OCI-LY1 (cell line): ENCODE data around the gene PKD1L1.

Source experiments
- H2AFZ ChIP-seq: fragments of 200-600 bp; sonication (generic), shearing (Covaris generic); 2 replicates; pipeline ENCODE4 v1.6.0; 2014; ENCODE audit warnings: antibody characterized with exemption, mild to moderate bottlenecking, low read length
- H3F3A ChIP-seq: fragments of 200-600 bp; sonication (generic), shearing (Covaris generic); 2 replicates; pipeline ENCODE4 v1.6.0; 2014; ENCODE audit warnings: mild to moderate bottlenecking, antibody characterized with exemption, low read length, moderate library complexity; ENCODE audit not compliant: insufficient read depth
- H3K27ac ChIP-seq: fragments of 200-600 bp; sonication (generic); 2 replicates; pipeline ENCODE4 v1.5.1; 2014; ENCODE audit warnings: low read length, mixed run types, mild to moderate bottlenecking, low read depth; ENCODE audit not compliant: poor library complexity, severe bottlenecking
- H3K27me3 ChIP-seq: fragments of 200-600 bp; sonication (generic); 2 replicates; pipeline ENCODE4 v1.6.0; 2014; ENCODE audit warnings: antibody characterized with exemption, mild to moderate bottlenecking, low read length, moderate library complexity; ENCODE audit not compliant: insufficient read depth
- H3K36me3 ChIP-seq: fragments of 200-600 bp; sonication (generic); 2 replicates; pipeline ENCODE4 v1.6.1; 2014; ENCODE audit warnings: mild to moderate bottlenecking, antibody characterized with exemption, low read length, moderate library complexity, mixed read lengths; ENCODE audit not compliant: insufficient read depth
- H3K4me1 ChIP-seq: fragments of 200-600 bp; sonication (generic); 2 replicates; pipeline ENCODE4 v1.5.1; 2014; ENCODE audit warnings: mild to moderate bottlenecking, low read length, moderate library complexity; ENCODE audit not compliant: insufficient read depth, severe bottlenecking
- H3K4me2 ChIP-seq: fragments of 200-600 bp; sonication (generic), shearing (Covaris generic); 2 replicates; pipeline ENCODE4 v1.6.1; 2014; ENCODE audit warnings: low read length
- H3K4me3 ChIP-seq: fragments of 200-600 bp; sonication (generic); 2 replicates; pipeline ENCODE4 v1.5.1; 2014; ENCODE audit warnings: low read length, low read depth, mild to moderate bottlenecking, mixed read lengths; ENCODE audit not compliant: poor library complexity, severe bottlenecking
- H3K79me2 ChIP-seq: fragments of 200-600 bp; shearing (Covaris generic); 2 replicates; pipeline ENCODE4 v1.6.1; 2016; ENCODE audit warnings: mixed run types, low read length, mixed read lengths; ENCODE audit not compliant: insufficient read depth
- H3K9ac ChIP-seq: fragments of 200-600 bp; sonication (generic), shearing (Covaris generic); 2 replicates; pipeline ENCODE4 v1.6.1; 2014; ENCODE audit warnings: mild to moderate bottlenecking, low read length, mixed read lengths
- H3K9me2 ChIP-seq: fragments of 200-600 bp; sonication (generic), shearing (Covaris generic); 2 replicates; pipeline ENCODE4 v1.6.1; 2014; ENCODE audit warnings: low read depth, mild to moderate bottlenecking, low read length, mixed read lengths
- H3K9me3 ChIP-seq: fragments of 200-600 bp; shearing (Covaris generic); 2 replicates; pipeline ENCODE4 v1.6.1; 2014; ENCODE audit warnings: low read length, mixed read lengths
- H4K20me1 ChIP-seq: fragments of 200-600 bp; sonication (generic), shearing (Covaris generic); 2 replicates; pipeline ENCODE4 v1.6.0; 2016; ENCODE audit warnings: mild to moderate bottlenecking, low read length; ENCODE audit not compliant: insufficient read depth
- CTCF ChIP-seq: fragments of 200-600 bp; sonication (generic), shearing (Covaris generic); IDR thresholded peaks from 2 replicates; pipeline ENCODE4 v1.5.1; 2017; ENCODE audit warnings: mild to moderate bottlenecking, antibody characterized with exemption, low read length, moderate library complexity, mixed read lengths
- EZH2 ChIP-seq: fragments of 200-600 bp; sonication (generic), shearing (Covaris generic); IDR thresholded peaks from 2 replicates; pipeline ENCODE4 v1.8.0; 2017; ENCODE audit warnings: borderline replicate concordance, mixed run types, mild to moderate bottlenecking, antibody characterized with exemption, low read length, moderate library complexity, mixed read lengths

Gene PKD1L1

DNA sequence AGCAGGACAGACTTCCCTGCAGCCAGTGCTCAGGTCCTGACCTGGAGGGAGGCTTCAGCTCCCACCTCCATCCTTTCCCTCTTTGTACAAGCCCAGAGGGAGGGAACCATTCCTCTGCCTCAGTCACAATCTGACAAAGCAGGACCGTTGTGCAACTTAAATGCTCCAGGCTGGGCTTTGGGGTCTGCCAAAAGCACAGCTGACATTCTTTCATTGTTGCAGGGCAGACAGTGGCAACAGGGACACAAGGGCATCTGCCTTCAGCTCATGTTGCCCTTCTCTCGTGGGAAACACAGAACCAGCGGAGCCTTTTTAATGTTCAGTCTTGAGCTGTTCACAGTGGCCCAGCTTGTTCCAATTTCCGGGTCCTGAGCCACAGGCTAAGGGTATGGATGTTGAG, 210.7 kb downstream of the PKD1L1 start:
- Histone ChIP-seq H3K36me3 (no peaks in the 10 kb centered on the region), H3K4me2 (no peak overlapping the region), H3K27me3 (no peaks in the 10 kb centered on the region), H3K9ac (no peak overlapping the region), H3K9me3 (no peaks in the 10 kb centered on the region), H3K27ac (no peak overlapping the region), H3F3A (no peaks in the 10 kb centered on the region), H4K20me1 (no peaks in the 10 kb centered on the region), H3K9me2 (no peaks in the 10 kb centered on the region), H2AFZ (no peak overlapping the region), H3K4me3 (no peak overlapping the region), H3K79me2 (no peaks in the 10 kb centered on the region), H3K4me1 (peaks cover 30% of the 10 kb centered on the region)
- TF ChIP-seq CTCF = no peak
- TF ChIP-seq EZH2 = no peak

DNA sequence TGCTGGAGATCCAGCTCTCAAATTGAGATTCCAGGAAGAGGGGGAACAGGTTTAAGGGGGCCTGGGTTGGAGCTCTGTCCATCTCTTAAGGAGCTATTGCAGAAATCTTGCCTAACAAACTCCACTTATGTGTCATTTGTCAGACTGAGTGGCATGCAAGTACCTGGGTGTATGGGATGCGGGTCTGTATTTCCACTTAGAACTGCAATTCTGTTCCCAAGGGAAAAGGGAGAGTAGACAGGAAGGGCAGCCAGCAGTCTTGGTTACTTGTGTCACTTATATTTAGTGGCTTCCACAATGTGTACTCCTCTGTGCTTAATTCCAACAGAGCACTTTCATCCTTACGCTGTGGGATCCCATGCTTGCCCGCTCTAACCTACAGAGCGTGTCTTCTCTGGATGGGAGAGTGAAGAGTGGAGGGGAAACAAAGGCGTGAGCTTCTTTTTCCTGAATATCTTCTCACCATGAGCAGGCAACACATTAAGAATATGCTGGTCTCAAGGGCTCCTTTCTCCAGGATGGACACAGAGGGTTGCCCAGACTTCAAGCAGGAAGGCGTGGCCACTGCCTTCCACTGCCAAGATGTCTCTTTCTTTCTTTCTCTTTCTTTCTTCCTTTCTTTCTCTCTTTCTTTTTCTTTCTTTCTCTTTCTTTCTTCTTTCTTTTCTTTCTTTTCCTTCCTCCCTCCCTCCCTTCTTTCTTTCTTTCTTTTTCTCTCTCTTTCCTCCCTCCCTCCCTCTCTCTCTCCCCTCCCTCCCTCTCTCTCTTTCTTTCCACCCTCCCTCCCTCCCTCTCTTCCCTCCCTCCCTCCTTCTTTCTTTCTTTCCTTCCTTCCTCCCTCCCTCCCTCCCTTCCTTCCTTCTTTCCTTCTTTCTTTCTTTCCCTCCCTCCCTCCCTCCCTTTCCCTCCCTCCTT, 212.6 kb downstream of the PKD1L1 start:
- Histone ChIP-seq H3K36me3 (no peaks in the 10 kb centered on the region), H3K4me3 (no peak overlapping the region), H3F3A (no peaks in the 10 kb centered on the region), H2AFZ (no peak overlapping the region), H3K27me3 (no peaks in the 10 kb centered on the region), H3K9me3 (no peaks in the 10 kb centered on the region), H3K27ac (no peak overlapping the region), H3K79me2 (no peaks in the 10 kb centered on the region), H3K4me2 (no peak overlapping the region), H3K9me2 (no peaks in the 10 kb centered on the region), H3K4me1 (peaks cover 35% of the 10 kb centered on the region), H4K20me1 (no peaks in the 10 kb centered on the region), H3K9ac (no peak overlapping the region)
- TF ChIP-seq EZH2 (no peak), CTCF (no peak)

DNA sequence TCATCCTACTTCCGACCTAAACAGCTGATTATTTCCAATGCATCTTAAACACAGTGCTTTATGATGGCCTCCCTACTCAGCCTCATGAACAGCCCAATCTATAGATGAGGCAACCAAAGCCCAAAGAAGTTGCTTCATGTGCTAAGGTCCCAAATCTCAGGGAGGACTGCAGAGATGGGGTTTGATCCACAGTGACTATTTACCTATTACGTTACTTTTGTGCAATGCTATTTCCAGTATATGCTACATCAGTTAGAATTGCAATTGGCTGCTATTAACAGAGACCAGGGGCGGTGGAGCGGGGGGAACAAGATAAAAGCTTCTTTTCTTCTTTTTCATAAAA, 213.3 kb downstream of the PKD1L1 start:
- Histone ChIP-seq H3K9me2 (no peaks in the 10 kb centered on the region), H3K27me3 (no peaks in the 10 kb centered on the region), H3K9me3 (no peaks in the 10 kb centered on the region), H4K20me1 (no peaks in the 10 kb centered on the region), H3K36me3 (no peaks in the 10 kb centered on the region), H3F3A (no peaks in the 10 kb centered on the region), H2AFZ (no peak overlapping the region), H3K79me2 (no peaks in the 10 kb centered on the region), H3K4me3 (no peak overlapping the region), H3K27ac (no peak overlapping the region), H3K4me2 (no peak overlapping the region), H3K9ac (no peak overlapping the region), H3K4me1 (peaks cover 35% of the 10 kb centered on the region)
- TF ChIP-seq CTCF = no peak
